ENCODE results near the gene MID1.

Gene MID1

DNA sequence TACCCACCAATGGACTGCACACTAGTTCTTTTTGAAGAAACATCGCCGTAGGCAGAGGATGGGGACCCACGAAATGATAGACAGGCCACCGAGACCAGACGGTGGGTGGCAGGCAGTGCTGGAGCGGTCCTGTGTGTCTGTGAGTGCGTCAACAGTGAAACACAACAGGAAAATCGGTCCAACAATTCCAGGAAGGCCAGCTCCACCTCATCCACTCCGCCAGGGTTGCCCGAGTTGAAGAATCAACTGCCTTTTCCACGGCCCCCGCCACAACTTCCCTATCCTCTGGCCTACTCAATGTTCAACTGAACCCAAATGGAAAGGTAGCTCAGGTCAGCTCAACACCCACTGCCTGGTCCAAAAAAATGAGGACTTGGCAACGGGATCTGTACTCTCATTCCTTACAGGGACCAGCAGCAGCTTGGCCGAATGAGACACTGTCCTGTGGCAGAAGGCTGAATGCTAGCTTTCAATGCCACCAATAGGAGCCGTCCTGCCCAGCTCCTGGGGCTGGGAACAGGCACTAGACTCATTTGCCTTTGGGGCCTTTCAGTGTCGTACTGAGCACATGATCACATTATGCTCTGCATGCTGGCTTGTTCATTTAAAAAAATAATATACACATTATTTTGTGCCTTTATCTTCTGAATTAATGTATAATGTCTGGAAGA lies 43.5 kb downstream of the MID1 start:
- DNase-seq (ENCODE audit: low spot score), result no peak

DNA sequence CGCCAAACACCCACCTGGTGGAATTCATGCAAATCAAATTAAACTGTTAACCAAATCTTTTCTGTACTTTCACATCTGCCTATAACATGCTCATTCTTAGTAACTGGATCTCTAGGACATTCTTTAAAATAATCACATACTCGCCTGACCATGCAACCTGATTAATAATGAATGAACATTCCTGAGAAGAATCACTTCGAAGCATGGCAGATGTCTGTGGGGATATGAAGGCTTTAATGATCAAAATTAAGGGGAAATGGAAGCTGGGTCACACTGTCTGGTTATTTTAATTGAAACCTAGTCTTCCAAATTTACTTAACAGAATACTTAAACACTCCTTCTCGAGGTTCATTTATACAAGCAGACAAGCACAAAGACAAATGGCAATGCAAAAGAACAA lies 44.2 kb downstream of the MID1 start:
- DNase-seq (ENCODE audit: low spot score), result no peak

DNA sequence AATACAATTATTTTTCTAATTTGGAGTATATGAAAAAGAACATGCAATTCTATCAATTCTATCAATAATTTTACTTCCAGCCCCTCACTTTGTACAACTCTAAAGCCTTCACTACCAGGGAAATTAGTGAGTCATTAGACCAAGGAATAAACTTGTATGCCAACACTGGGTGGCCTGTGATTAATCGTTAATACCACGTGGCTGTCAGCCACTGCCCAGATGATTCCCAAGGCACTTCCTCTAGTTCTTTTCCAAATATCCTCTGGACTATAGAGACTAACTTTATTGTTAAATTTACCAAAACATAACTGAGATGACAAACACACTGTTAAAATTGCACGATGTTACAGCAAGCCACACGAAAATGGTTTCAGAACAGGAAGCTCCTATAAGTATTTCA lies 45.7 kb downstream of the MID1 start:
- DNase-seq (ENCODE audit: low spot score), result peak; percentile 56

DNA sequence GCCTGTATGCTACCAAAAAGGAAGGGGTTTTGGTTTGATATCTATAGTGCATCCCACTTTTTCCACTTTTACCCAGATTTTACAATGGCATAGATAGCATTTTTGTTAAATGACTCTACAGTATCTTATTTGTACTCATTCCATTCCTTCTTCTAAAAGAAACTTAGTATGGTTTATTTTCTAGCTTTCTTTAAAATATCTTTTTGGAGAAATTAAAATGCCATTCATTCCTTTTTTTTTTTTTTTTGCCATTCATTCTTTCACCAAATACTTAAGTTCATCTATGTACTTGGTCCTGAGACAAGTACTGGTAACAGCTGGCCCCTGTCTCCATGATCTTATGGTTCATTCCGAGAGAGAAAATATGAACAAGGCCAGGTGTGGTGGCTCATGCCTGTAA lies 49.1 kb downstream of the MID1 start:
- no peak for DNase-seq (ENCODE audit: low spot score)

DNA sequence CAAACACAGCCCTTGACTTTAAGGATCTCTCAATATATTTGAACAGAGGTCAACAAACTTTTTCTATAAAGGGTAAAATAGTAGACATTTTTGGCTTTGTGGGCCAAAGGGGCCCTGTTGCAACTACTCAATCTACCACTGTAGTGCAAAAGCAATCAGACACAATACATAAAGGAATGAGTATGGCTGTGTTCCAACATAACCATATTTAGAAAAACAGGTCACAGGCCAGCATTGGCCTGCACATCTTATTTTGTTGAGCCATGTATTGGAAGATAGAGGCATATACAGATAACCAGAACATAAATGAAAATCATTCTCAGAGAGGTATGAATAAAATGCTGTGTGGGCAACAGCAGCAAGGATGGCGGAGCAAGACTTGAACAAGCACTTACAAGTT lies 49.8 kb downstream of the MID1 start:
- no peak for DNase-seq (ENCODE audit: low spot score)

DNA sequence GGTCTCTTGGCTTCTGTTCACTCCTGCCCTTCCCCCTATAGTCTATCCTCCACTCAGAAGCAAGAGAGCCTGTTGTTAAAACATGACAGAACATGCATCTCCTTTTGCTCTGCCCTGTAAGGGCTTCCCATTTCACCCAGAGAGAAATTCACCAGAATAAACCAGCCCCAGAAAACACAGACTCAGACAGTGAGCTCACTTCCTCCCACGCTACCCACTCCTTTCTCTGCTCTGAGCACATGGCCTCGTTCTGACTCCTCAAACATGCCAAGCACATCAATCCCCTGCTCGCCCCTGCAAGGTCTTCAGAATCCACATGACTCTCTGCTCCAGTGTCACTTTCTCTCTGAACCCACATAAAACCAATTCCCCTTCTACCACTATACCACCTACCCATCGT lies 50.4 kb downstream of the MID1 start:
- DNase-seq (ENCODE audit: low spot score), result no peak

DNA sequence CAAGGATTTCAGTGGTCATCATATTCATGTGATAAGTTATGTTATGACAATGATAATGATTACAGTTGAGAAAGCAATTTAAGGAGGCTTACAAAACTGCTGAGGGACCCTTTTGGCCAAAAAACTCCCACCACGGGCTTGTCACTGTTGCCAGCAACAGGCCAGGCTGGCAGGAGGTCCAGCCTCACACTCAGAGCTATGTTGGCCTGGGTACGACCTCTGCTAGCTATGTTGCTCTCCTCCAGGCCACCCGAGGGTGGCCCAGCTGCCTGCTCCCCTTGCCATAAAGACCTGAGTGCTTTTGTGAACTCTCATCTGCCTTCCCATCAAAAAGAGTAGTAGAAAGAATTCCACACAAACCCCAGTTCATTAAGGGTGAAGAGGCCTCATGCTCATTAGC lies 52.0 kb downstream of the MID1 start:
- DNase-seq (ENCODE audit: low spot score), result no peak

DNA sequence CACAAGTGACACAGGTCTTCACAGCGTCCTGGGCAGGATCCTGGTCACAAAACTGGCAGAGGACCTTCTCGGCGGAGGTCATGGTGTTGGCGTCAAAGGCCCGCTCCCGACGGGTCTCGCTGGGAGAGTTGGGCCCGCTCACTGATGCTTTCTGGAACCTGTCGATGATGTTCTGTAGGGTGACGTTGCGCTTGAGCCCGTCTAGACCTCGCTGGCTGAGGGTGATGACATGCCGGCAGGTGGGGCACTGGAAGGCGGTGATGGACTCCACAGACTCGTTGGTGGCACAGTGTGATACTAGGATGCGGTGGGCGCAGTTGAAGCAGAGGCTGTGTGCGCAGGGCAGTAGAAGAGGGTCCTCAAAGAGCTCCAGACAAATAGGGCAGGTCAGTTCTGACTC lies 53.2 kb downstream of the MID1 start:
- no peak for DNase-seq (ENCODE audit: low spot score)

DNA sequence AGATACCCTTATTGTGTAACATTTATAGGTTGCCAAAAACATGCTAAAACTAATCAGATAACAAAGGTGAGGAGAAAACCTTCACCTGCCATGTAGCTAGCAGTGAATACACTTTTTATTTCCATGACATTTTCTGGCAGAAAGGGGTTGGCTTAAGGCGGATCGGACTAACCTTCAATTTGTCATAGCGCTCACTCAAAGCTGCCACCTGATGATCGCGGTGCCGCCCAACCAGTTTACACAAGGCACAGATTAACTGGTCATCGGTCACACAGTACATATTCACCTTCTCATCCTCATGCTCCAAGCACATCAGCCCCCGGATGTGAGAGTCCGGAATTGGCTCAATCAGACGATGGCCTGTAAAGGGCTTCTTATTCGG lies 53.7 kb downstream of the MID1 start:
- peak; percentile 25 for DNase-seq (ENCODE audit: low spot score)

DNA sequence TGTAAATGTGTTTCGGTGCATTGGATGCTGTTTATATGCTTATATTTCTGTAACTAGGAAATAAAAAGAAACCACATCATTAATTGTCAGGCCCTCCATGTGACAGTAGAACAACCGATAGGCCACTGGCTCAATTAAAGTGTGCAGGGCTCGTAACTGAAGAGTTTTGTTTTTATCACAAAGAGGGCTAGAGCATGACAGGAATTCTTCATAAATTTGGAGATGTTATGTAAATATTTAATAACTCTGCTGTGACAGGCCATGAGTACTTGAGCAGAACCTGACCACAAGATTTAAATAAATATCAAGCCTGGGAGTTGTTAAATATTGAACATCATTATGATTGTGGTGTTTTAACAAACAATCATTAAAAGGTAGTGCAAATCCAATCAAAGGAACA lies 55.9 kb downstream of the MID1 start:
- DNase-seq (ENCODE audit: low spot score), result no peak

DNA sequence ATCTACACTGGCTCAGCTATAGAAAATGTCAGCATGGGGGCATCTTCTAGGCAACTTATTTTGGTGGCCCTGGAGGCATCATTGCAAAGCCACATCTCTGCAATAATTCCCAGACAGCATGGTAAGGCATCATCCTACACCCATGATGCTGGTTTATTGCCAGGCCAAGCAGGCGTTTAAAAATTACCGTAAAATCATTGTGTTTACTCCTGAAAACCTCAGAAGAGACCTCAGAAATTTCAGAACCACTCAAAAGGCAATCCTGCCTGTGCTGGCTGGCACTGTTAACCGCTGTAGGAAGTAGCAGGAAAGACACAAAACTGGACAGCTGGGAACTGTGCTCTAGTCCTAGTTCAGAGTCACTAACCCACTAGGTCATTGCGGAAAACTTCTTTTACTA lies 63.2 kb downstream of the MID1 start:
- no peak for DNase-seq (ENCODE audit: low spot score)

DNA sequence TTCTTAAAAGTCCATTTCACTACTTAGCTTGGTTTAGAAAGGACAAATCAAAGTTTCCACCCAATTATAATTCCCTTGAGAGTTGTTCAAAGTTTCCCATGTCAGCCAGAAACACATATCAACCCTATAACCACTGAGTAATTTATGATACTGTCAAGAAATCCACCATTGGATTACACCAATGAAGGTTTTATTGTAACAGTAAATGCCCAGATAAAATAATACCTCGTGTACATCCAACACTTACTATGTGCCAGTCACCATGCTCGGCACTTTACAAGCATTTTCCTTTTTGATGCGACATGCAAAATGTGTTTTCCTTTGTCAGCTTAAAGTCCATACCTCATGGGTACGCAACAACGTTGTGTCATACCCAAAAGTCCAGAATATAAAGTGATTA lies 64.0 kb downstream of the MID1 start:
- no peak for DNase-seq (ENCODE audit: low spot score)

DNA sequence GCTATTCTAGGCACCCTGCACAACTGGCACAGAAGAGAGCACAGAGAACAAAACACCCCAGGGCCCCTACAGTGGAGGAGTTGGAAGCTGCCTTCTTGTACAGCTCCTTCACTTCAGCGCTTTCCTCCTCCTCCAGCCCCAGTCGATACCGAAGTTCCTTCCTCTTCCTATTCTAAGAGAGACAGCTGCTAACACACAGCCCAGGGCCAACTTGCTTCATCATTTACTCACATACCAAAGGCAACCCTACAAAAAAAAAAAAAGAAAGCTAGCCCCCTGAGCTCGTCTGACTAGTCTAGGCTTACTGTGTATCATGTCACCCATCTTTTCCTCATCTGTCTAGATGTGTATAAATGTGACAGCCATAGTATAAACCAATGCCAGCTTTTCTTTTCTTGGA lies 64.5 kb downstream of the MID1 start:
- no peak for DNase-seq (ENCODE audit: low spot score)

DNA sequence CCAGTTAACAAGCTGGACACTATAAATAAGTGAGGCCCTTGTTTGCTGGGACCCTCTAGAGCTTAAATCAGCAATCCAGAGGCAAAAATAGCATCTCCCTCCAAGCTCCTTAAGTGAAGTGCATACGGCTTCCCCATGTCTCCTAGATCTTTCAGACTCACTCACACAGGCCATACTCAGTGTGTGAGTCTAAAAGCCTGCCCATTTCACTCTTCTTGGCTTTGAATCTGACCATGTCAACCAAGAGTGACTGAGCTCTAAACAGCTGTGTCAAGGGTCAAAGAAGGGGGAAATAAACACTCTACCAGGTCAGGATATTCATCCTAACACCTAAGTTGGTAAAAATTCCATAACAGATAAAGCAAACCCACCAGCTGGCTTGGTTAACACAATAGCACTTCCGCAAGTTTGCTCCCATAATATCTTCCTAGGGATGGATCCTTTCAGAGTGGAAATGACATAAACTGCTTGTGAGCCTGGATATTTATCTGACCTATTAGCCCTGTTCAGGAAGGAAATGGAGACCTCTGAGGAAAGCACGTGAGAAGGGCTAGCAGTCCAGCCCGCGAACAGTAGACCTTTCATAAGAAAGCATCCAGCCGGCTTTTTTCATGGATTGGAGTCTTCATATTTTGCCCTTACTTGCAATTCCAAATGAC lies 65.6 kb downstream of the MID1 start:
- no peak for DNase-seq (ENCODE audit: low spot score)

DNA sequence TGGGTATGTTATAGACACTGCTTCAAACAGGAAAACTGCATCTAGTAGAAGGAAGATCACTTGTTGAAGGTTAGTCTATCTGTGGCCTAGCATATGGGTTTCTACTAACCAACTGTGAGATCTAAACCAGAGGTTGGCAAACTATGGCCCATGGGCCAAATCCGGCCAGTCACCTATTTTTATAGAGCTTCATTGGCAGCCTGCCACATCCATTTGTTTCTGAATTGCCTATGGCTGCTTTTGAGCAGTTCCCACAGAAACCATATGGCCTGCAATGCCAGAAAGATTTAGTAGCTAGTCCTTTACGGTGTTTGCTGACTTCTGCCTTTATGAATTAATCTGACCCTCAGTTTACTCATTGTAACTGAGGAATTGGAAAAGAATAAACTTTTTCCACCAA lies 71.1 kb downstream of the MID1 start:
- DNase-seq (ENCODE audit: low spot score), result no peak

DNA sequence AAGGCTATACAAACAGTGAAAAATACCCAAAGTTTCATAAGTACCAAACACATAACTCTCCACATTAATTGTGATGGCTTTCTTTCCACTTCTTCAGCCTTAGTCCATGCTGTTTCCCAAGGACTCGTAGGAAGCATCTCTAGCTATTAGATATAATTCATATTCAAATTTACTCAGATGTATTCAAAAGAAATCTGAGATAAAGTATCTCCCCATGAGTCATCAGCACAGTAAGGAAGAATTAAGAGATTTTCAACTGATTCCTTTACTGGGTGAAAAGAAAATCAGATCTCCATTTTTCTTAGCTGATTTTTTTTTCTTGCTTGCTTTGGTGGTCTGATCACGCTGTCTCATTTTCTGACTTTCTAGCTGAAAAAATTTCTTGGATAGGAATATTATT lies 71.7 kb downstream of the MID1 start:
- DNase-seq (ENCODE audit: low spot score), result no peak

DNA sequence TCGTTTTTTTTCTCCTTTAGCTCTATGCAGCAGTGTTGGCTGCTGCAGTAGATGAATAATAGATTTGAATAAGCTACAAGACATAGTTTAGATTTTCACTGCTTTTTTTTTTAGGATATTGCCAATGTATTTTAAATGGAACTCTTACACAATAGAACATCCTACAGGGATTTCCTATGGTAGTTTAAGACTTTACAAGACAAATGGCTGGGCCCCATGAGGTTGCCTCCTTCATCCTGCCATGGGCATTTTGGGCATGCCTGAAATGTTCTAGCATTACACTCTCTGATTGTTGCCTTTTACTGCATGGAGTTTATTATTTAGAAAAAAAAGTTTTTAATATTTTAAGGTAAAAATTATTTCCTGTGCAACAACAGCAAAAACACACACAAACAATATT lies 74.5 kb downstream of the MID1 start:
- DNase-seq (ENCODE audit: low spot score), result no peak

DNA sequence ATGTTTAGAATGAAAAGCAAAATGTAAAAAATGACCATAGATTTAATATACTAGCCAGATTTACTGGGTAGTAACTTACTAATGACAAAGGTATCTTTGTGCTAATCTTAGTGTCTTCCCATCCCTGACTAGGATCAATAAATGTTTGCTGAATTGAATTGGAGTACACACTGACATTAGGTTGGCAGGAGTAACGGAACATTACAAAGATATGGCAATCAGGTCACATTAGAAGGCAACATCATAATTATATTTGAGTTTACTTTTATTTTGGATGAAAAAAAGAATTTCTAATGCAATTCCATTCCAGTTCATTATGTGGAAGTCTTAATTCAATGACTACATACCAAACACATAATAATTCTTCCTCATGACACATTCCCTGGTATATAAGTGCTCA lies 77.8 kb downstream of the MID1 start:
- DNase-seq (ENCODE audit: low spot score), result no peak

DNA sequence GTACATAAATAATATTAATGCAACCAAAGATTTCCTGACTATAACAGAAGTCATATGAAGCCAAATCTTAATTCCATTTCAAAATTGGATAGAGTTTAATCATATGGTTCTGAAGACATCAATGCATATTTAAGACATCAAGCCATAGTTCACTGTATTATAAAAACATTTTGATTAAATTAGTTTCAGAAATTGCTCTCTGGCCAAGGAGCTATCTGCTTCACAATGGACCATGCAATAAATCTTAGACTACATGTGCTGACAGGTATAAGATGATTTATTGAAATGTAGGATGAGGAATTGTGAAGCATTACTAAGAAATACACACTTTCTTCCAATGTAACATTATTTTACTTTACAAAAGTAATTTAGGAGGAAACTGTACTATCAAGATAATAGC lies 81.6 kb downstream of the MID1 start:
- no peak for DNase-seq (ENCODE audit: low spot score)

DNA sequence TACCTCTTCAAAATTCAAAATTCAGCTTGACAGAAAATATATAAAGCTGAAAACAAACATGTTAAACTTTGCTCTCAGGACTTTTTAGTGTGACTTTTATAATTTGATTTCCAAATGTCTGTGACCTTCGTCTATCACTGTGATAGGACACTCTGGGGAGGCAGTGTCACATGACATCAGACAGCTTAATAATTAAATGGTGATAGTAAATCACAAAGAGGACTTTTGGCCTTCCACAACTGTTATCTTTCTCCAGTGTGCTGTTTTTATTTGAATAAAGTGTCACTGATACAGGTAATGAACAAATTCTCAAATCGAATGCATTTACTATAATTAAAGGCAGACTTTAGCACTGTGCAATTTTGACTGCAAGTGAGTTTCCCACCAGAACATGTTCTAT lies 83.1 kb downstream of the MID1 start:
- DNase-seq (ENCODE audit: low spot score), result no peak

DNA sequence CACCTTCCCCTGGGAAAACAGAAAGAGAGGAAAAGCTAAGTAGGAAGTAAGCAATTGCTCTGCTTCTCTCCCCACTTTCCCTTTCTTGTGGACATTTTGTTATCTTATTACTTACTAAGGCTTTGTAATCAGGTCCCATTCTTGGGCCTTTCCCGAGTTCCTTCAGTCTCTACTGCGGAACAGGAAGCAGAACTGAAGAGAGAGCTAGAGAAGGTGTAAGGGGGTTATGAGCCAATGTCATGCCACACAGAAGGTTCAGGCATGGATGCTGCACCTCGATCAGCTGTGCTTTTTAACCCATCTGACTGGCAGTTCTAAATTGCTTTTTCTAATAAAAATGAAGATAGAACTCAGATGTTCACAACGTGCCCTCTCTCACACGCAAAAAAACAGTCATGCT lies 83.6 kb downstream of the MID1 start:
- DNase-seq (ENCODE audit: low spot score), result no peak

DNA sequence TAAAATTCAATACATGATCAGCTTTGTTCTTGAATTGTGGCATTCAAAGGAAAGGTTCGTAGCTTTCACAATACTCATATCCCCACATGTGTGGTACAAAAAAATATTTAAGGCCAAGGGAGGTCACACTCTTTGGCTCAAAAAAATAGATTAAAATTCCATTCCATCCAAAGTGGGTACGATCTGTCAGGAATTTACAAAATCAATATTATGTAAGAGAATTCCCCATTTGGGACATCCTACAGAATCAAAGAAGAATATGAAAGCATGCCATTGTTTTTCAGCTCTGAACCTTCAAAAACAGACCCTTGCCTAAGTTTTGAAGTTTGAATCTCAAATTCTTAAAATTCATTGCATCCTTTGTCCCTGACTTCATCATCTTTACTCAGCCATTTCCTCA lies 85.8 kb downstream of the MID1 start:
- no peak for DNase-seq (ENCODE audit: low spot score)

DNA sequence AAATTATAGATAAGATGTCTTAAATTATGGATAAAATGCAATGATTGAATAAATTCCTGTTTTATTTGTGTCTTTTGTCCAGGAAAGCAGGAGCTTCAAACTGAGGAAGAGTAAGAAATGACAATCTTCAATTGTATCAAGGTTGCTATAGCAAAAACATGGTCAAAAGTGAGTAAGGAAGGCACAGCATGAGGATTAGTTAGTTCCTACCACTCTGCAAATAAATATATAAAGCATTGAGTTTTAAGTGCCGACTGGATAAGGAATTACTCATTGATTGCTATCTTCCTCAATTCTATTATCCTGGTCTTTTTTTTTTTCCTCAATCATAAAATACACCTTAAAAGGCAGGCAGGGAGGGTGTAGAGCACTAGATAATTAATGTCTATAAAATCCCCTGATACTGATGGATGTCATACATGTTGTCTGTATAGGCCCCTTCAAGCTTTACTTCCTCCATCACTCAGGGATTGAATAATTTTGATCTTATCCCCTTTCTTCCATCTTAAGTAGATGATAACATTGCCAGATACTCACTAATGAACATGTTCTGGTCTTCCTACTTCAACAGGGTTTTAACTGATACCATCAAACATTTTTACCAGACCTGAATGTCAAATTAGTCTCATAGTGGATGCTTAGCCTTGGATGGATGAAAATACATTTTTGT lies 86.6 kb downstream of the MID1 start:
- DNase-seq (ENCODE audit: low spot score), result no peak

DNA sequence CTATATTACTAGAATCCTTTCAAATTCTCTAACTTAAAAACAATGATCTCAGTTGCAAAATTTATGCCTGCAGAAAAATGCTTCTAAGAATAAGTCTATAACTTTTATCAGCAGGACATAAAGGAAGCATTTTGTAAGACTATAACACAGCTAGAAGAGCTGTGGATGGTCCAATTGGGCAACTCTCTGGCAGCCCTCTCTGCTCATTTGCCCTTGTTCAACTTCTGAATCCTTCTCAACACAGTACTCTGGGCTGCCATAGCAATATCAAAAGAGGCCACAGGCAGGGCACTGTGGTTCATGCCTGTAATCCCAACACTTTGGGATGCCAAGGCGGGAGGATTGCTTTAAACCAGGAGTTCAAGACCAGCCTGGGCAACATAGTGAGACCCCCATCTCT lies 88.5 kb downstream of the MID1 start:
- no peak for DNase-seq (ENCODE audit: low spot score)
